Fibroblast of mammary gland (primary cell): ENCODE measurements around the gene MTMR3.
"Not testable (repeated sequence)": the region's sequence is repeated elsewhere in the genome, so short reads cannot be mapped to it uniquely, and the experiment has no call there.

Source experiments
- DNase-seq: peaks from one replicate; pipeline ENCODE4 v3.0.0-alpha.2; 2010; ENCODE audit warnings: low read depth
- H3K4me3 ChIP-seq: 2 replicates; pipeline ENCODE4 v1.5.1; 2011; ENCODE audit warnings: low read depth, mild to moderate bottlenecking, low read length, moderate library complexity; ENCODE audit not compliant: control insufficient read depth
- CTCF ChIP-seq: conservative IDR thresholded peaks from 2 replicates; pipeline ENCODE4 v1.5.1; 2011; ENCODE audit warnings: low read depth, low read length, inconsistent platforms; ENCODE audit not compliant: control insufficient read depth, insufficient read depth

The MTMR3 gene

GRCh38 chr22:29855611-29856181 is 27.3 kb upstream of the MTMR3 start:
- no peak overlapping the region for H3K4me3 ChIP-seq
- no peak for DNase-seq
- no peak for TF ChIP-seq CTCF

GRCh38 chr22:29856496-29856895 is 26.5 kb upstream of the MTMR3 start:
- no peak for DNase-seq
- no peak overlapping the region for H3K4me3 ChIP-seq
- no peak for TF ChIP-seq CTCF

GRCh38 chr22:29859030-29859429 is 23.9 kb upstream of the MTMR3 start:
- H3K4me3 ChIP-seq, DNase-seq: not testable (repeated sequence)

GRCh38 chr22:29860006-29860766 is 22.8 kb upstream of the MTMR3 start:
- no peak overlapping the region for H3K4me3 ChIP-seq
- no peak for DNase-seq
- no peak for TF ChIP-seq CTCF

GRCh38 chr22:29861672-29862297 is 21.2 kb upstream of the MTMR3 start:
- no peak for DNase-seq
- TF ChIP-seq CTCF = no peak
- no peak overlapping the region for H3K4me3 ChIP-seq

GRCh38 chr22:29865572-29865971 is 17.4 kb upstream of the MTMR3 start:
- H3K4me3 ChIP-seq, DNase-seq: not testable (repeated sequence)

- DNase-seq = no peak
- no peak for TF ChIP-seq CTCF
- H3K4me3 ChIP-seq = no peak overlapping the region
These were observed 15.7 kb upstream of the MTMR3 start for GRCh38 chr22:29867260-29867659.
